ENCODE results near the gene CCR8. TPM values are rescaled to one million over a fixed set of nuclear protein-coding genes. Genes with fewer than 3 reads are reported as not detected.

The CCR8 gene
- total RNA-seq, 1 experiment from 2014 or later: not detected

- H3K27ac ChIP-seq (ENCODE audit: low read depth, low read length): no peak within 1 kb of the TSS
- no peak within 1 kb of the TSS for H3K4me2 ChIP-seq (ENCODE audit: low read length)
- BruUV-seq (replicated peaks): no TSS peak
- H3K9ac ChIP-seq (ENCODE audit: low read length): no peak within 1 kb of the TSS
- CTCF ChIA-PET: interaction anchor here (0.8 to 2.8 kb wide), 5 partner anchors 8 to 154 kb away, joined by 3 to 15 read pairs (median 3); no protein-coding TSS in a partner anchor
- H3K4me3 ChIP-seq (replicated peaks in 1 of 2; ENCODE audit: low read depth in 1 of 2, low read length in 2 of 2): no peak within 1 kb of the TSS
- peaks cover 30% of the 10 kb centered on the region for H3K27me3 ChIP-seq (ENCODE audit: insufficient read depth, low read length)
- no peaks in the 10 kb centered on the region for H3K9me2 ChIP-seq (ENCODE audit: insufficient read depth)
- POLR2A ChIA-PET: no interaction called here
- no peak within 1 kb of the TSS for H2AFZ ChIP-seq (ENCODE audit: low read depth, low read length, poor library complexity, severe bottlenecking)
- ATAC-seq (0 out of 2 replicates have a peak, but pooled peaks have one; percentile 30), DNase-seq (ENCODE audit: low read depth, low spot score) (no peak)
- H3K79me2 ChIP-seq (ENCODE audit: insufficient read depth, low read length): no peaks in the 10 kb centered on the region
- intact Hi-C loops (cut with micrococcal nuclease): no loop called here
- H4K20me1 ChIP-seq (ENCODE audit: insufficient read depth): no peaks in the 10 kb centered on the region
- no peaks in the 10 kb centered on the region for H3K9me3 ChIP-seq (ENCODE audit: control insufficient read depth in 1 of 2, insufficient read depth in 1 of 2, low read depth in 1 of 2, low read length in 2 of 2)
- H3K4me1 ChIP-seq (ENCODE audit: control insufficient read depth in 1 of 2, insufficient read depth in 2 of 2, low read length in 2 of 2): no peaks in the 10 kb centered on the region
- TF ChIP-seq POLR2AphosphoS5 (IDR thresholded peaks at IDR 0.05; ENCODE audit: low read depth, low read length) (no peak), EZH2phosphoT487 (IDR thresholded peaks at IDR 0.05; ENCODE audit: borderline replicate concordance) (no peak), JUND (IDR thresholded peaks at IDR 0.05) (no peak), RAD21 (IDR thresholded peaks at IDR 0.05; ENCODE audit: low read depth) (no peak), POLR2A (IDR thresholded peaks at IDR 0.05; ENCODE audit: borderline replicate concordance, extremely low read depth, insufficient read depth, insufficient read length) (no peak), EZH2 (IDR thresholded peaks at IDR 0.05) (no peak), ZFX (IDR thresholded peaks at IDR 0.05) (no peak), CEBPB (IDR thresholded peaks at IDR 0.05; ENCODE audit: low read depth) (no peak), YY1 (IDR thresholded peaks at IDR 0.05; ENCODE audit: extremely low read depth, insufficient replicate concordance, low read depth, low read length) (no peak), SRF (IDR thresholded peaks at IDR 0.05; ENCODE audit: low read depth) (no peak), ZNF274 (IDR thresholded peaks at IDR 0.05; ENCODE audit: low read depth, low read length) (no peak)
- TF ChIP-seq, protein P1, sequence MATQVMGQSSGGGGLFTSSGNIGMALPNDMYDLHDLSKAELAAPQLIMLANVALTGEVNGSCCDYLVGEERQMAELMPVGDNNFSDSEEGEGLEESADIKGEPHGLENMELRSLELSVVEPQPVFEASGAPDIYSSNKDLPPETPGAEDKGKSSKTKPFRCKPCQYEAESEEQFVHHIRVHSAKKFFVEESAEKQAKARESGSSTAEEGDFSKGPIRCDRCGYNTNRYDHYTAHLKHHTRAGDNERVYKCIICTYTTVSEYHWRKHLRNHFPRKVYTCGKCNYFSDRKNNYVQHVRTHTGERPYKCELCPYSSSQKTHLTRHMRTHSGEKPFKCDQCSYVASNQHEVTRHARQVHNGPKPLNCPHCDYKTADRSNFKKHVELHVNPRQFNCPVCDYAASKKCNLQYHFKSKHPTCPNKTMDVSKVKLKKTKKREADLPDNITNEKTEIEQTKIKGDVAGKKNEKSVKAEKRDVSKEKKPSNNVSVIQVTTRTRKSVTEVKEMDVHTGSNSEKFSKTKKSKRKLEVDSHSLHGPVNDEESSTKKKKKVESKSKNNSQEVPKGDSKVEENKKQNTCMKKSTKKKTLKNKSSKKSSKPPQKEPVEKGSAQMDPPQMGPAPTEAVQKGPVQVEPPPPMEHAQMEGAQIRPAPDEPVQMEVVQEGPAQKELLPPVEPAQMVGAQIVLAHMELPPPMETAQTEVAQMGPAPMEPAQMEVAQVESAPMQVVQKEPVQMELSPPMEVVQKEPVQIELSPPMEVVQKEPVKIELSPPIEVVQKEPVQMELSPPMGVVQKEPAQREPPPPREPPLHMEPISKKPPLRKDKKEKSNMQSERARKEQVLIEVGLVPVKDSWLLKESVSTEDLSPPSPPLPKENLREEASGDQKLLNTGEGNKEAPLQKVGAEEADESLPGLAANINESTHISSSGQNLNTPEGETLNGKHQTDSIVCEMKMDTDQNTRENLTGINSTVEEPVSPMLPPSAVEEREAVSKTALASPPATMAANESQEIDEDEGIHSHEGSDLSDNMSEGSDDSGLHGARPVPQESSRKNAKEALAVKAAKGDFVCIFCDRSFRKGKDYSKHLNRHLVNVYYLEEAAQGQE (IDR thresholded peaks at IDR 0.05; ENCODE audit: low read depth): no peak
- RAD21 ChIA-PET (ENCODE audit: low non-redundant PET in 1 of 2, low total read pairs in 2 of 2, uncharacterized antibody in 2 of 2, unreplicated experiment in 2 of 2): no interaction called here
- no peaks in the 10 kb centered on the region for H3K36me3 ChIP-seq (ENCODE audit: control insufficient read depth in 1 of 2, insufficient read depth in 2 of 2, low read length in 2 of 2)
These were observed 49.6 kb upstream of the CCR8 start, which contains the start of gene CX3CR1 for GRCh38 chr3:39279745-39280517. Gene CX3CR1 (minus strand): TSS chr3:39280036. CDS start chr3:39266509, 13,527 bp downstream.
